Activated T-helper 2 cell treated with anti-CD3 and anti-CD28 coated beads, Interferon-gamma antibody, Interleukin-2, Interleukin-4, amounts not matched to agents 10 μg/mL and 5 μg/mL and 100 μg/mL, durations not matched to agents 14 hours and 24 hours and 36 hours (primary cell): ENCODE measurements around the gene INIP. TPM values are rescaled to one million over a fixed set of nuclear protein-coding genes. Genes with fewer than 3 reads are reported as not detected.

Experiments
- DNase-seq: peaks from one replicate; pipeline ENCODE4 v3.0.0; 2021; ENCODE audit warnings: low spot score
- H3K27ac Mint-ChIP-seq: one replicate; pipeline ENCODE4 v1.8.0; 2021; ENCODE audit warnings: mixed read lengths
- H3K27me3 Mint-ChIP-seq: one replicate; pipeline ENCODE4 v1.8.0; 2021; ENCODE audit warnings: low read depth, mixed read lengths
- H3K36me3 Mint-ChIP-seq: one replicate; pipeline ENCODE4 v1.8.0; 2021; ENCODE audit warnings: low read depth, mixed read lengths
- H3K4me1 Mint-ChIP-seq: one replicate; pipeline ENCODE4 v1.8.0; 2021; ENCODE audit warnings: low read depth, mixed read lengths
- H3K4me3 Mint-ChIP-seq: one replicate; pipeline ENCODE4 v1.8.0; 2021; ENCODE audit warnings: low read depth, mild to moderate bottlenecking, moderate library complexity, mixed read lengths
- H3K9me3 Mint-ChIP-seq: one replicate; pipeline ENCODE4 v1.8.0; 2021; ENCODE audit warnings: mixed read lengths
- intact Hi-C: fragments of 100-400 bp; cut with micrococcal nuclease; formaldehyde crosslinking; loops from one replicate; pipeline ENCODE4 v1.15.1; 2023
- total RNA-seq: library from RNA; stranded (reverse); gene quantifications from 2 replicates; pipeline ENCODE4 v1.2.3, GENCODE V29; 2022

INIP gene
- total RNA-seq, 1 donor from 2014 or later: 36.6 TPM

DNA sequence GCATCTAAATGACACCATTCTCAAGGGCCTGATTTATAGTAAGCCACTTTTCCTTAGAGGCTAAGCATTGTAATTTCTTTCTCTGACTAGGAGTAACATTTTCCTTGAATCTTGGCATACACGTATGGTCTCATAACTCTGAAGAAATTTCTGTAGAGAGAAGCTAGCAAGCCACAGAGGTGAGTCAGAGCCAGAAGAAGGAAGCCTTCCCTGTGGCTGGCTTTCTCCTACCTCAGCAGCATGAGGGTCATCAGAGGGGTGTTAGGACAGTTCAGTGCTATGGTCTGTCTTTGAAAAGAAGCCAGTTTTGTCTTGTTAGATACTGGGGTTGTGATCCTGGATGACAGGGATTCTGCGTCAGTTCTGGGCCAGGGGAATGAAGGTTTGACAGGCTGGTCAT lies 35.8 kb upstream of the INIP start:
- H3K4me3 Mint-ChIP-seq: no peak overlapping the region
- H3K4me1 Mint-ChIP-seq: peaks cover 52% of the 10 kb centered on the region
- DNase-seq: no peak
- H3K27me3 Mint-ChIP-seq: peaks cover 12% of the 10 kb centered on the region
- H3K36me3 Mint-ChIP-seq: no peaks in the 10 kb centered on the region
- H3K27ac Mint-ChIP-seq: peak overlapping the region; percentile 10
- no peaks in the 10 kb centered on the region for H3K9me3 Mint-ChIP-seq
- intact Hi-C loops: loop anchor here (1.0 to 10.0 kb wide), 6 partner anchors 18 to 1941 kb away; partner anchors contain the start of gene KIAA1958

DNA sequence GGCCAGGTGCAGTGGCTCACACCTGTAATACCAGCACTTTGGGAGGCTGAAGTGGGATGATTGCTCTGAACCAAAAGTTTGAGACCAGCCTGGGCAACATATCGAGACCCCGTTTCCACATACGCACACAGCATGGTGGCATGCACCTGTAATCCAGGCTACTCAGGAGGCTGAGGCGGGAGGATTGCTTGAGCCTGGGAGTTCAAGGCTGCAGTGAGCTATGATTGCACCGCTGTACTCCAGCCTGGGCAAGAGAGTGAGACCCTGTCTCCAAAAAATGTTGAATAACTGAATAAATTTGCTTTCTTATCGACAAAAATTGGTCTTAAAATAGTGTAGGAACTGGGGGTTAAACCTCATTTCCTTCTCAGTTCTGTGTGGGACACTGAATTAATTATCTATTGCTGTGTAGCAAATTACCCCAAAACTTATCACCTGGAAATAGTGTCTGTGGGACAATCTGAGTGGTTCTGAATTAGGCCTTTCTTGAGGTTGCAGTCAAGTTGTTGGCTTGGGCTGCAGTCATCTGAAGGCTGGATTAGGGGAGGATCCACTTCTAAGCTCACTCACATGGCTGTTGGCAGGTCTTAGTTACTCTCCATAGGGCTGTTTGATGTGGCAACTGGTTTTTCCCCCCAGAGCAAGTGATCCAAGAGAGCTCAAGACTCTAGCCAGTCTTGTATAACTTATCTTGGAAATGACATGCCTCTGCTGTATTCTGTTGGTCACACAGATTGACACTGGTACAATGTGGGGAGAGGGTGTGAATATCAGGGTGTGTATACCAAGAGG lies 34.6 kb upstream of the INIP start:
- peaks cover 8% of the 10 kb centered on the region for H3K27me3 Mint-ChIP-seq
- intact Hi-C loops: loop anchor here (2.0 to 10.0 kb wide), 4 partner anchors 265 to 1942 kb away; partner anchors contain the start of gene KIAA1958
- no peak overlapping the region for H3K4me3 Mint-ChIP-seq
- no peaks in the 10 kb centered on the region for H3K9me3 Mint-ChIP-seq
- H3K36me3 Mint-ChIP-seq: no peaks in the 10 kb centered on the region
- DNase-seq: no peak
- no peak overlapping the region for H3K27ac Mint-ChIP-seq
- H3K4me1 Mint-ChIP-seq: peaks cover 58% of the 10 kb centered on the region

DNA sequence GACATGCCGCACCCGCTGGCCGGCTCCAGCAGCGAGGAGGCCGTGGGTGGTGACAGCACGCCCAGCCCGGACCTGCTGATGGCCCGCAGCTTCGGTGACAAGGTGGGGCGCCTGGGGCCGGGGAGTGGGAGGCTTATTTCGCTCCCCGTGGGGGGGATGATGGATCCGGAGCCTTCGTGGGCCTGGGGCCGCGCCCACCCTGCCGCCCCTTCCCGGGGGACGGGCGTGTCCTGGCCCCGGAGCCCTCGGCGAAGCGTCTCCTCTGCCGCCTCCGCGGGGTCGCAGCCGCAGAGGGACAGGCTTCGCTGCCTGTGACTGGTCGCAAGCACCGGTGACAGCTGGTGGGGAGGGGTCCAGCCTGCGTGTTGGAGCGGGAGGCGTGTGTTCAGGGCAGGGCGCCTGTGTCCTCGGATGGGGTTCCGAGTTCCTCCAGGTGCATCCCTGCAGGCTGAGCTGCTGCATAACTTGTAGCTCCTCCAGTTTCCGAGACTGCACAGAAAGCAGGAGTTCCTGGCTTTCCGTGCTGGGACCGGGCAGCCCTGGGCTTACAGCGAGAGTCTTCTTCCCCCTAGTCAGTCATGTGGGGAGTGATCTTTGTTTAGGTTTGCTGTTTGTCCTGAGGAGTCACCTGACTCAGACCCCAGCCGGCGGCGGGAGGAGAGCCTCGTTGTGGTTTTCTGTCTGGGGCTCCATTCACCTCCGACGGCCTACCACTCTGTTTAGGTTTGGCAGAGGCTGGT lies 33.3 kb upstream of the INIP start:
- intact Hi-C loops: loop anchor here (5.0 to 10.0 kb wide), 3 partner anchors 264 to 1944 kb away; partner anchors contain the start of gene KIAA1958
- H3K27ac Mint-ChIP-seq: peak overlapping the region; percentile 65
- peak; percentile 23 for DNase-seq
- peak overlapping the region; percentile 73 for H3K4me3 Mint-ChIP-seq
- no peaks in the 10 kb centered on the region for H3K9me3 Mint-ChIP-seq
- peaks cover 6% of the 10 kb centered on the region for H3K27me3 Mint-ChIP-seq
- H3K4me1 Mint-ChIP-seq: peaks cover 59% of the 10 kb centered on the region
- H3K36me3 Mint-ChIP-seq: no peaks in the 10 kb centered on the region

DNA sequence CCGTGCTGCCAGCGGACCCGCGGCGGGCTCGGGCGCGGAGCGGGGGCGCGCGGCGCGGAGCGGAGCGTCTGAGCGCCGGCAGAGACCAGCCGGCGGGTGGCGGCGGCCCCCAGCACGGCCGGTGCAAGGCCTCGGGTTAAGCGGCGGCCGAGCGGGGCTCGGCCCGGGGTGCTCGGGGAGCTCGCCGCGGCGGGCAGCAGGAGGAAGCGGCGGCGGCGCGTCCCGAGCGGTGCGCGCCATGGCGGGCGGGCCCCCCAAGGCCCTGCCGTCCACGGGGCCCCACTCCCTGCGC lies 32.8 kb upstream of the INIP start:
- no peak for DNase-seq
- intact Hi-C loops: loop anchor here (1.0 to 10.0 kb wide), 5 partner anchors 21 to 1944 kb away; partner anchors contain the start of gene KIAA1958
- Mint-ChIP-seq H3K36me3 (no peaks in the 10 kb centered on the region), H3K4me1 (peaks cover 56% of the 10 kb centered on the region), H3K4me3 (no peak overlapping the region), H3K27me3 (peaks cover 4% of the 10 kb centered on the region), H3K27ac (no peak overlapping the region), H3K9me3 (no peaks in the 10 kb centered on the region)

DNA sequence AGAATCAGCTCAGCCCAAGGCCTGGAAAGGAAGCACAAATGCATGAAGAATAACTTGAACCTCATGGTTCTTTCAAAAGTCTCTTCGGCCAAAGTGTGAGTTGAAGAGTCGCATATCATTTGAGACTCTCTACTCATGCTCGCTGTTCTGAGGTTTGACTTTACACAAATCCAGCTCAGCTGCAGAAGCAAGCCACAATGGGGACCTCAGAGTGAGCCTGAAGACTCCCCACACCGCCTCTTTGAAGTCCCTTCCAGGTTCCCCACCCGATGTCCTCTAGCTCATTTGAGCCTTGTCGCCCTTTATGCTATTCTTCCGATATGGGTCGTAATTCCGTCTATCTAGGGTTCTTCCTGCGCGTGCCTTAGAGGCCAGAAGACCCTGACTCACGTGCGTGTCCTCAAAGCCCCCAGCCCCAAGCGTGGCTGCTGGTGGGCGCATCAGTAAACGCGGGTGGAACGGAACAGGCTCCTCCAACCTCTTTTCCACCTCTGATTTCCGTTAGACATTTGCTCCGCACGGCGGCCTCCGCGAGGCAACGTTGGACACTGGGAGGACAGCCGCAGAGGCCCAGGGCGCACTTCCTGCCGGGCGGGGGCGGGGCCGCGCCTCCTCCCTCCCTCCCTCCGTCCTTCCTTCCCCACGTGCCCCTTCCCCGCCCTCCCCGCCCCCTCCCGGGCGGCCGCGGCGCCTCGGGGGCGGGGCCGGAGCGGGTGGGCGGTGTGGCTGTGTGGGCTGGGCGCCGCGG lies 32.3 kb upstream of the INIP start, which contains the start of gene SNX30:
SNX30 (plus strand) TSS at position 745 of the 748 bp plus-strand sequence. CDS start 242 bp downstream, outside the sequence.
- Mint-ChIP-seq H3K36me3 (no peaks in the 10 kb centered on the region), H3K9me3 (no peaks in the 10 kb centered on the region), H3K4me3 (peak within 1 kb of the TSS; percentile 84), H3K27me3 (peaks cover 2% of the 10 kb centered on the region), H3K4me1 (peaks cover 52% of the 10 kb centered on the region), H3K27ac (peak within 1 kb of the TSS; percentile 86)
- intact Hi-C loops: loop anchor here (1.0 to 10.0 kb wide), 5 partner anchors 21 to 1945 kb away; partner anchors contain the start of gene KIAA1958
- DNase-seq: peak; percentile 79

DNA sequence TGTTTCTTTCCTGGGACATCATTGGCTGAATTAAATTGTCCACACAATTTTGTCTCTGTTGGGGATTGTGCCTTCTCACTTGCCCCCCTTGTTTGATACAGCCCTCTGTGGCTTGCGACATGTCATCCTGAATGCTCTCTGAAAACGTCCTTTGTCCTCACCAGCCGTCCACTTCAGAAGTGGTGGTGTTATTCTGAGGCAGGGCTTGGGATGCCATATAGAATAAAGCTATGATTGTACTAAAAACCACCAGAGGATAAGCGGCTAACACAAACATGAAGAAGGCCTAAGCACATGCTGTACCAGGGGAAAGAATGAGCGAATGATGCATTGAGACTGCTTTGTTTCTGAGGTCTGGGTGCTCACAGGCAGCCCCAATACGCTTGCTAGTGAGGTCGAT lies 29.2 kb upstream of the INIP start:
- Mint-ChIP-seq H3K9me3 (no peaks in the 10 kb centered on the region), H3K36me3 (no peaks in the 10 kb centered on the region), H3K27ac (no peak overlapping the region), H3K4me1 (peaks cover 30% of the 10 kb centered on the region), H3K27me3 (peaks cover 1% of the 10 kb centered on the region), H3K4me3 (no peak overlapping the region)
- no peak for DNase-seq
- intact Hi-C loops: no loop called here

DNA sequence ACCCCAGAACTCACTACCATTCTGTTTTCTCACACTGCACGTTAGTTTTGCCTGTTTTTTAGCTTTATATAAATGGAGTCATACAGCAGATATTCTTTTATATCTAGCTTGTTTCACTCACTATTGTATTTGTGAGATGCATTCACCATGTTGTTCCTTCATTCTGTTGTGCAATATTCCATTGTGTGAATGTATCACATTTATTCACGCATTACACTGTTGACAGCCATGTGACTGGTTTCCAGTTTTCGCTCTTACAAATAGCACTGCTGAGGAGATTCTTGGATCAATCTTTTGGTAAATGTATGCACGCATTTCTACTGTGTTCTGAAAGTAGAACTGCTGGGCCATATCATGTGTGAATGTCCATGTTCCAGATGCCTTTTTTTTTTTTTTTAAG lies 26.3 kb upstream of the INIP start:
- H3K27me3 Mint-ChIP-seq: peaks cover 1% of the 10 kb centered on the region
- H3K4me1 Mint-ChIP-seq: peaks cover 14% of the 10 kb centered on the region
- intact Hi-C loops: no loop called here
- H3K9me3 Mint-ChIP-seq: no peaks in the 10 kb centered on the region
- DNase-seq: no peak
- H3K4me3 Mint-ChIP-seq: no peak overlapping the region
- H3K36me3 Mint-ChIP-seq: no peaks in the 10 kb centered on the region
- H3K27ac Mint-ChIP-seq: no peak overlapping the region

DNA sequence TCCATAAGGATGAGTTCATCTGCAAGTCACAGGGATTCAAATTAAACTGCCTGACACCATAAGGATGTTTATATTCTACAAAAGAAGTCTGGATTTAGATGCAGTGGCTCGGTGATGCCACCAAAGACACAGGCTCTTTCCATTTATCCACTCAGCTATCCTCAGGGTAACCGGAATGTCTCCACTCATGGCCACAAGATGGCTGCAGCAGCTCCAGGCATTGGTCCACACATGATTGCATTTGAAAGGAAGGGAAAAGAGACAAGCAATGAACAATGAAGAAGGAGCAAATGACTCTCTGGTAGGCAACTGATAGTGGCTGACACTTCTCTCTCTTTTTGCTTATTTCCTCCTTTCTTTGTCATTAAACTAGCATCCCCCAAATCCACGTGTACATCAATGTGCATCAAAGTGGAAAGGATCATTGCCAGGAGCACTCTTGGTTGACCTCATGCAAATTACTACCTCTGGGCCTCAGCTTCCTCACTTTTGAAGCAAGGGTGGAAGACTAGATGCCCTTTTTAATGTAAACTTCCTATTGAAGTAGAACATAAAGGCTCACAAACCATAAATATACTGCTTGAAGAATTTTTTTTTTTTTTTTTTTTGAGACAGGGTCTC lies 25.4 kb upstream of the INIP start:
- intact Hi-C loops: no loop called here
- Mint-ChIP-seq H3K4me1 (peaks cover 11% of the 10 kb centered on the region), H3K36me3 (no peaks in the 10 kb centered on the region), H3K9me3 (no peaks in the 10 kb centered on the region), H3K27me3 (peaks cover 1% of the 10 kb centered on the region), H3K27ac (no peak overlapping the region), H3K4me3 (no peak overlapping the region)
- DNase-seq: no peak

DNA sequence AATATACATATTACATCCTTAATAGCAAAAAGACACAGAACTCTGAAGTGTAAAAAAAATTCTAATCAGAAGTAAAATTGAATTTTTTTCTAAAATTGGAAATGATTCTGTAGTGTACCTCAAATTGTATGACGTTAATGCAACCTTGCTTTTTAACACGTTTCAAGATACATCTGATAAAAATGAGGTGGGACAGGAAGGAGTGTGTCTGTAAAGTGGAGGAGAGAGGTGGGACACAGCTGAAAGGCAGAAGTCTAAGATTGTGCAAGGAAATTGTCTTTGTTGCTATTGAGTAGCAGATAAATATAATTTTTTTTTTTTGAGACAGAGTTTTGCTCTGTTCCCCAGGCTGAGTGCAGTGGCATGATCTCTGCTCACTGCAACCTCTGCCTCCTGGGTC lies 17.0 kb upstream of the INIP start:
- Mint-ChIP-seq H3K27me3 (peaks cover 12% of the 10 kb centered on the region), H3K36me3 (no peaks in the 10 kb centered on the region), H3K4me1 (peaks cover 4% of the 10 kb centered on the region), H3K4me3 (no peak overlapping the region), H3K9me3 (no peaks in the 10 kb centered on the region), H3K27ac (no peak overlapping the region)
- intact Hi-C loops: no loop called here
- no peak for DNase-seq

DNA sequence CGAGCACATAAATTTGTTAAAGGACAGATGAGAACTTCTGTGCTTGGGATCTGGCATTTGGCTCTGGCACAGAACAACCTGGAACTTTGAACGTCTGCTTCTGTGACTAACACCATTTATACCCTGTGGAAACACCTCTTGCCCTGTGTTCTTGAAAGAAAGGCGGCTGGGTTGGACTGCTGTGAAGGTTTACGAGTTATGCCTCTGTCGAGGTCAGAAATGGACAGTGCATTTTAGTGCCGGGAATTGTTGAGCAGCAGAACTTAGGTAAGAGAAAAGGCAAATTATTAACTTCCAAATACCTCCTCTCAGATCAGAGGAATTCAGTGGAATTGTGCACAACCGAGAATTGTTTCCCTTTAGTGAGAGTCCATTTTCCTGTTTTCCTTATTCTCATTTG lies 14.1 kb upstream of the INIP start:
- intact Hi-C loops: no loop called here
- peaks cover 9% of the 10 kb centered on the region for H3K27me3 Mint-ChIP-seq
- H3K4me1 Mint-ChIP-seq: no peaks in the 10 kb centered on the region
- H3K4me3 Mint-ChIP-seq: no peak overlapping the region
- no peak for DNase-seq
- no peak overlapping the region for H3K27ac Mint-ChIP-seq
- no peaks in the 10 kb centered on the region for H3K36me3 Mint-ChIP-seq
- no peaks in the 10 kb centered on the region for H3K9me3 Mint-ChIP-seq

DNA sequence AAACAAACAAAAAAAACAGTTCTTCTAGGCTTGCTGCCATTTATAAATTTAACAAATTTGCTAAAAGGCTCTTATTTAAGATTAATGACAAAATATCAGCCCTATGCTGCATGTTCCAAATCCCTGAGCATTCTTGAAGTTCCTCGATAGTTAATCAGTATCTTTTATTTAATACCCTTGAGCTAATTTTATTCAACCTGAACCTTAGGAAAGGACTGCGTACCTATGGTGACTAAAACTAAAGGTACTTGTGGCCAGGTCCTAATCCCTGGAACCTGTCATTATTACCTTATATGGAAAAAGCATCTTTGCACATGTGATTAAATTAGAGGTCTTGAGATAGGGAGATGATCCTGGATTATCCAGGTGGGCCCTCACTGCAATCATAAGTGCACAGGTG lies 10.5 kb upstream of the INIP start:
- intact Hi-C loops: no loop called here
- no peak overlapping the region for H3K4me3 Mint-ChIP-seq
- H3K36me3 Mint-ChIP-seq: no peaks in the 10 kb centered on the region
- H3K27ac Mint-ChIP-seq: no peak overlapping the region
- H3K9me3 Mint-ChIP-seq: no peaks in the 10 kb centered on the region
- no peak for DNase-seq
- peaks cover 9% of the 10 kb centered on the region for H3K27me3 Mint-ChIP-seq
- no peaks in the 10 kb centered on the region for H3K4me1 Mint-ChIP-seq

DNA sequence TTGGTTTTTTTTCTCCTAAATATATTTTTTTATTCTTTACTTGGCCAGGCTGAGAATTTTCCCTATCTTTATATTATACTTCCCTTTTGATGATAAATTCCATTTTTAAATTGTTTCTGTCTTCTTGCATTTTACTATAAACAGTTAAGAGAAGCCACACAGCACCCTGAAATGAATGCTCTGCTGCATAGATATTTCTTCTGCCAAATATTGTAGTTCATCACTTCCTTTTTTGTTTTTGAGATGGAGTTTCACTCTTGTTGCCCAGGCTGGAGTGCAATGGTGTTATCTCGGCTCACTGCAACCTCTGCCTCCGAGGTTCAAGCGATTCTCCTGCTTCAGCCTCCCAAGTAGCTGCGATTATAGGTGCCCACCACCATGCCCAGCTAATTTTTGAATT lies 8.5 kb upstream of the INIP start:
- no peaks in the 10 kb centered on the region for H3K4me1 Mint-ChIP-seq

More for the DNA sequence above, 8.5 kb upstream of the INIP start:
- H3K9me3 Mint-ChIP-seq: no peaks in the 10 kb centered on the region
- no peak overlapping the region for H3K4me3 Mint-ChIP-seq
- peaks cover 3% of the 10 kb centered on the region for H3K27me3 Mint-ChIP-seq
- H3K36me3 Mint-ChIP-seq: no peaks in the 10 kb centered on the region
- no peak for DNase-seq
- H3K27ac Mint-ChIP-seq: no peak overlapping the region
- intact Hi-C loops: no loop called here
